ENCODE data around the gene KRT36. TPM values are rescaled to one million over a fixed set of nuclear protein-coding genes. Genes with fewer than 3 reads are reported as not detected.

Gene KRT36
- total and polyA plus RNA-seq, 9 donors, result not detected

- Histone ChIP-seq H3K9me3 (replicated peaks; ENCODE audit: control insufficient read depth, low read depth, low read length) (no peaks in the 10 kb centered on the region), H3K36me3 (ENCODE audit: control insufficient read depth, insufficient read depth, low read length) (no peaks in the 10 kb centered on the region), H3K27ac (ENCODE audit: low read length) (no peak overlapping the region), H3K4me1 (ENCODE audit: control insufficient read depth, insufficient read depth, low read length) (peaks cover 1% of the 10 kb centered on the region), H3K27me3 (ENCODE audit: control insufficient read depth, insufficient read depth, low read length) (peaks cover 9% of the 10 kb centered on the region), H3K4me3 (ENCODE audit: low read length) (no peak overlapping the region)
- no peak for DNase-seq
- 47% methylated on average over 12 of the region's 15 CpGs for WGBS (ENCODE audit: insufficient coverage)
Observed at GRCh38 chr17:41500131-41500911, 10.6 kb upstream of the KRT36 start.

- H3K36me3 ChIP-seq (ENCODE audit: control insufficient read depth, insufficient read depth, low read length), result no peaks in the 10 kb centered on the region
- H3K4me1 ChIP-seq (ENCODE audit: control insufficient read depth, insufficient read depth, low read length), result peaks cover 4% of the 10 kb centered on the region
- H3K27ac ChIP-seq (ENCODE audit: low read length), result no peak overlapping the region
- DNase-seq, result no peak
- H3K9me3 ChIP-seq (replicated peaks; ENCODE audit: control insufficient read depth, low read depth, low read length), result no peaks in the 10 kb centered on the region
- WGBS (ENCODE audit: insufficient coverage), result 88% methylated on average over 4 of the region's 5 CpGs
- H3K4me3 ChIP-seq (ENCODE audit: low read length), result no peak overlapping the region
- peaks cover 9% of the 10 kb centered on the region for H3K27me3 ChIP-seq (ENCODE audit: control insufficient read depth, insufficient read depth, low read length)
Observed at GRCh38 chr17:41499714-41500113, 10.0 kb upstream of the KRT36 start.

GRCh38 chr17:41498276-41498675, 8.6 kb upstream of the KRT36 start:
- no peak overlapping the region for H3K27ac ChIP-seq (ENCODE audit: low read length)
- H3K36me3 ChIP-seq (ENCODE audit: control insufficient read depth, insufficient read depth, low read length), result no peaks in the 10 kb centered on the region
- peaks cover 6% of the 10 kb centered on the region for H3K4me1 ChIP-seq (ENCODE audit: control insufficient read depth, insufficient read depth, low read length)
- no peak for DNase-seq
- H3K9me3 ChIP-seq (replicated peaks; ENCODE audit: control insufficient read depth, low read depth, low read length), result no peaks in the 10 kb centered on the region
- peaks cover 9% of the 10 kb centered on the region for H3K27me3 ChIP-seq (ENCODE audit: control insufficient read depth, insufficient read depth, low read length)
- H3K4me3 ChIP-seq (ENCODE audit: low read length), result no peak overlapping the region
- 73% methylated on average over 2 of the region's 6 CpGs for WGBS (ENCODE audit: insufficient coverage)

- H3K36me3 ChIP-seq (ENCODE audit: control insufficient read depth, insufficient read depth, low read length), result no peaks in the 10 kb centered on the region
- H3K4me3 ChIP-seq (ENCODE audit: low read length), result no peak overlapping the region
- WGBS (ENCODE audit: insufficient coverage), result 82% methylated on average over 6 of the region's 12 CpGs
- H3K27ac ChIP-seq (ENCODE audit: low read length), result no peak overlapping the region
- H3K27me3 ChIP-seq (ENCODE audit: control insufficient read depth, insufficient read depth, low read length), result peaks cover 9% of the 10 kb centered on the region
- DNase-seq, result peak; percentile 38
- H3K4me1 ChIP-seq (ENCODE audit: control insufficient read depth, insufficient read depth, low read length), result peaks cover 9% of the 10 kb centered on the region
- H3K9me3 ChIP-seq (replicated peaks; ENCODE audit: control insufficient read depth, low read depth, low read length), result no peaks in the 10 kb centered on the region
Observed at GRCh38 chr17:41496803-41497484, 7.2 kb upstream of the KRT36 start.

GRCh38 chr17:41494524-41494923, 4.8 kb upstream of the KRT36 start:
- WGBS (ENCODE audit: insufficient coverage), result 66% methylated on average over 2 of the region's 2 CpGs
- Histone ChIP-seq H3K27me3 (ENCODE audit: control insufficient read depth, insufficient read depth, low read length) (peaks cover 7% of the 10 kb centered on the region), H3K36me3 (ENCODE audit: control insufficient read depth, insufficient read depth, low read length) (no peaks in the 10 kb centered on the region), H3K27ac (ENCODE audit: low read length) (no peak overlapping the region), H3K4me1 (ENCODE audit: control insufficient read depth, insufficient read depth, low read length) (peaks cover 9% of the 10 kb centered on the region), H3K9me3 (replicated peaks; ENCODE audit: control insufficient read depth, low read depth, low read length) (no peaks in the 10 kb centered on the region), H3K4me3 (ENCODE audit: low read length) (no peak overlapping the region)
- no peak for DNase-seq

- peaks cover 9% of the 10 kb centered on the region for H3K4me1 ChIP-seq (ENCODE audit: control insufficient read depth, insufficient read depth, low read length)
- no peaks in the 10 kb centered on the region for H3K36me3 ChIP-seq (ENCODE audit: control insufficient read depth, insufficient read depth, low read length)
- peak; percentile 56 for DNase-seq
- H3K27ac ChIP-seq (ENCODE audit: low read length), result no peak overlapping the region
- no peak overlapping the region for H3K4me3 ChIP-seq (ENCODE audit: low read length)
- H3K27me3 ChIP-seq (ENCODE audit: control insufficient read depth, insufficient read depth, low read length), result peaks cover 5% of the 10 kb centered on the region
- 27% methylated on average over 2 of the region's 4 CpGs for WGBS (ENCODE audit: insufficient coverage)
- no peaks in the 10 kb centered on the region for H3K9me3 ChIP-seq (replicated peaks; ENCODE audit: control insufficient read depth, low read depth, low read length)
Observed at GRCh38 chr17:41492771-41493170, 3.1 kb upstream of the KRT36 start.

GRCh38 chr17:41492351-41492750, 2.6 kb upstream of the KRT36 start:
- peak; percentile 52 for DNase-seq
- 43% methylated on average over 4 of the region's 6 CpGs for WGBS (ENCODE audit: insufficient coverage)

GRCh38 chr17:41491476-41491875, 1.8 kb upstream of the KRT36 start:
- no peaks in the 10 kb centered on the region for H3K9me3 ChIP-seq (replicated peaks; ENCODE audit: control insufficient read depth, low read depth, low read length)
- H3K36me3 ChIP-seq (ENCODE audit: control insufficient read depth, insufficient read depth, low read length), result no peaks in the 10 kb centered on the region
- H3K27ac ChIP-seq (ENCODE audit: low read length), result no peak overlapping the region
- WGBS (ENCODE audit: insufficient coverage), result no CpG with 5 or more reads among the region's 2 CpGs
- peaks cover 9% of the 10 kb centered on the region for H3K4me1 ChIP-seq (ENCODE audit: control insufficient read depth, insufficient read depth, low read length)
- DNase-seq, result no peak
- H3K27me3 ChIP-seq (ENCODE audit: control insufficient read depth, insufficient read depth, low read length), result peaks cover 5% of the 10 kb centered on the region
- no peak overlapping the region for H3K4me3 ChIP-seq (ENCODE audit: low read length)

More at GRCh38 chr17:41492351-41492750, 2.6 kb upstream of the KRT36 start:
- Histone ChIP-seq H3K27ac (ENCODE audit: low read length) (no peak overlapping the region), H3K27me3 (ENCODE audit: control insufficient read depth, insufficient read depth, low read length) (peaks cover 5% of the 10 kb centered on the region), H3K4me1 (ENCODE audit: control insufficient read depth, insufficient read depth, low read length) (peaks cover 9% of the 10 kb centered on the region), H3K9me3 (replicated peaks; ENCODE audit: control insufficient read depth, low read depth, low read length) (no peaks in the 10 kb centered on the region), H3K36me3 (ENCODE audit: control insufficient read depth, insufficient read depth, low read length) (no peaks in the 10 kb centered on the region), H3K4me3 (ENCODE audit: low read length) (no peak overlapping the region)

GRCh38 chr17:41490000-41490990, 585 bp upstream of the KRT36 start:
- peaks cover 8% of the 10 kb centered on the region for H3K4me1 ChIP-seq (ENCODE audit: control insufficient read depth, insufficient read depth, low read length)
- no peak overlapping the region for H3K27ac ChIP-seq (ENCODE audit: low read length)
- H3K4me3 ChIP-seq (ENCODE audit: low read length), result no peak overlapping the region
- WGBS (ENCODE audit: insufficient coverage), result 60% methylated on average over 6 of the region's 10 CpGs
- no peak for DNase-seq
- H3K36me3 ChIP-seq (ENCODE audit: control insufficient read depth, insufficient read depth, low read length), result no peaks in the 10 kb centered on the region
- peaks cover 8% of the 10 kb centered on the region for H3K27me3 ChIP-seq (ENCODE audit: control insufficient read depth, insufficient read depth, low read length)
- H3K9me3 ChIP-seq (replicated peaks; ENCODE audit: control insufficient read depth, low read depth, low read length), result no peaks in the 10 kb centered on the region
